CD4-positive, alpha-beta memory T cell (primary cell): Measurements from ENCODE around the gene PPP1R14C. TPM values are rescaled to one million over a fixed set of nuclear protein-coding genes. Genes with fewer than 3 reads are reported as not detected.
"Not testable (repeated sequence)": the region's sequence is repeated elsewhere in the genome, so short reads cannot be mapped to it uniquely, and the experiment has no call there.

Source experiments
- CTCF ChIA-PET: fragments of 350-600 bp; sonication (Branson Sonifier 250); formaldehyde crosslinking; loops from one replicate; lab custom pipeline; 2021; ENCODE audit warnings: inconsistent platforms; ENCODE audit not compliant: partially characterized antibody; lab: Charles Lee
- POLR2A ChIA-PET: fragments of 350-600 bp; sonication (Branson Sonifier 250); formaldehyde crosslinking; loops from one replicate; lab custom pipeline; 2021; ENCODE audit not compliant: partially characterized antibody; lab: Charles Lee
- DNase-seq, 5 donors: peaks; one replicate each; pipeline versions ENCODE4 v3.0.0 to v3.0.0-alpha.2; 2020 to 2022; ENCODE audit warnings: mixed read lengths in 1 of 5
- H3K27ac ChIP-seq: one replicate; pipeline ENCODE4 v1.7.0; 2013; ENCODE audit warnings: low read depth, low read length
- H3K27me3 ChIP-seq: 2 replicates; pipeline ENCODE4 v1.7.0; 2013; ENCODE audit warnings: mild to moderate bottlenecking, low read length, moderate library complexity; ENCODE audit not compliant: insufficient read depth
- H3K36me3 ChIP-seq: 2 replicates; pipeline ENCODE4 v1.7.0; 2013; ENCODE audit warnings: mild to moderate bottlenecking, low read length, moderate library complexity; ENCODE audit not compliant: insufficient read depth
- H3K4me1 ChIP-seq: 2 replicates; pipeline ENCODE4 v1.7.0; 2013; ENCODE audit warnings: mild to moderate bottlenecking, low read length, moderate library complexity; ENCODE audit not compliant: insufficient read depth
- H3K4me3 ChIP-seq, 2 donors: one replicate each; pipeline ENCODE4 v1.7.0; 2013; ENCODE audit warnings: low read length in 2 of 2, mild to moderate bottlenecking in 1 of 2
- H3K9me3 ChIP-seq, 2 donors: one replicate each; pipeline ENCODE4 v1.7.0; 2013; ENCODE audit warnings: low read length in 2 of 2, control low read depth in 1 of 2; ENCODE audit not compliant: control insufficient read depth in 1 of 2
- H3K27ac Mint-ChIP-seq, 7 donors: one replicate each; pipeline ENCODE4 v1.8.0; 2020 to 2021; ENCODE audit warnings: mixed read lengths in 7 of 7, mild to moderate bottlenecking in 6 of 7, inconsistent platforms in 3 of 7, moderate library complexity in 3 of 7
- H3K27me3 Mint-ChIP-seq, 2 donors: one replicate each; pipeline ENCODE4 v1.8.0; 2020 to 2021; ENCODE audit warnings: mixed read lengths in 2 of 2
- H3K36me3 Mint-ChIP-seq, 2 donors: one replicate each; pipeline ENCODE4 v1.8.0; 2020 to 2021; ENCODE audit warnings: mixed read lengths in 2 of 2, inconsistent platforms in 1 of 2, mild to moderate bottlenecking in 1 of 2
- H3K4me1 Mint-ChIP-seq, 4 donors: one replicate each; pipeline ENCODE4 v1.8.0; 2020 to 2021; ENCODE audit warnings: mixed read lengths in 4 of 4, mild to moderate bottlenecking in 1 of 4
- H3K4me3 Mint-ChIP-seq, 8 donors: one replicate each; pipeline ENCODE4 v1.8.0; 2020 to 2021; ENCODE audit warnings: mixed read lengths in 8 of 8, mild to moderate bottlenecking in 7 of 8, moderate library complexity in 6 of 8, inconsistent platforms in 3 of 8
- H3K9me3 Mint-ChIP-seq, 8 donors: one replicate each; pipeline ENCODE4 v1.8.0; 2020 to 2021; ENCODE audit warnings: mixed read lengths in 8 of 8, mild to moderate bottlenecking in 5 of 8, inconsistent platforms in 3 of 8, moderate library complexity in 1 of 8
- intact Hi-C: fragments of 100-400 bp; cut with micrococcal nuclease; formaldehyde crosslinking; loops from one replicate; pipeline ENCODE4 v1.15.1; 2023
- polyA plus RNA-seq, 2 donors: library from polyadenylated mRNA; unstranded; fragments of 300-500 nt; fragmentation: Illumina TruSeq; gene quantifications; one replicate each; pipeline ENCODE4 v1.2.3, GENCODE V29; 2021
- total RNA-seq, 2 experiments: library from RNA; stranded (reverse); gene quantifications; one replicate each; pipeline ENCODE4 v1.2.3, GENCODE V29; 2021

The PPP1R14C gene
- total and polyA plus RNA-seq, 4 experiments from 2014 or later, result not detected

DNA sequence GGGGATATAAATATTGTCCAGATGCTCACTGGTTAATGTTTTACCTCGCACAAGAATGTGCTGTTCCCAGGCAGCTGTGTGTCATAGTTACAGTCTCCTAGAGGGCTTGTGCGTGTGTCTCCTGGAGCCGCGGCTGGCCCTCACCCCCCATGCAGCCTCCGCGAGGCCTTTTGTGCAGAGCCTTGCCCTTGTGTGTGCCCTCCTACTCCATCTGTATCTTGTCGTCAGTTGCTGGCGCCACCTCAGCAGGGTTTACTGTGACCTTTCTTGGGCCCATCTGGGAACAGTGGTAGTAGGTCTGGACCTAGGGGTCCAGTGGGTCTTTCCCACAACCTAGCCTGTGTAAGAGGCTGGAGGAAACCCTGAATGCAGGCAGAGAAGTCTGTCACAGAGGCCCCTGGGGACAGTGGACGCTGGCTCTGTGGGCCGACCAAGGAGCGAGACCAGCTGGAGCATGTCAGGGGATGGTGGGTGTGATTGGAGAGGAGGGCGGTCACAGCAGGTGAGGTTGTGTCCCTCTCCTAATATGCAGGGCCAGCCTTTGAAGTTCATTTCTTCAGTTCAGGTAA, 35.2 kb downstream of the PPP1R14C start:
- DNase-seq, result no peak
- no peaks in the 10 kb centered on the region for H3K36me3 ChIP-seq
- no peak overlapping the region for H3K4me3 Mint-ChIP-seq

DNA sequence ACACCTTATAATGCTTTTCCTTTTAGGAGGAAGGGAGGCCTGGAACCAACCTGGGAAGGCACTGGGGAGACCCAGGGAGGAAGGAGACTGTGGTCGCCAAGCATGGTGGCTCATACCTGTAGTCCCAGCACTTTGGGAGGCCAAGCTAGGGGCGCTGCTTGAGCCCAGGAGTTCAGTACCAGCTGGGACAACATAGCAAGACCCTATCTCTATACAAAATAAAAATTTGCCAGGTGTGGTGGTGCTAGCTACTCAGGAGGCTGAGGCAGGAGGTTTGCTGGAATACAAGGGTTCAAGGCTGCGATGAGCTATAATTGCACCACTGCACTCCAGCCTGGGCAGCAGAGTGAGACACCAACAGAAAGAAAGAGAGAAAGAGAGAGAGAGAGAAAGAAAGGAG, 36.2 kb downstream of the PPP1R14C start:
- Mint-ChIP-seq H3K27ac (no peak overlapping the region), H3K9me3 (no peaks in the 10 kb centered on the region), H3K4me3 (no peak overlapping the region), H3K4me1 (no peaks in the 10 kb centered on the region), H3K36me3 (no peaks in the 10 kb centered on the region), H3K27me3 (peaks cover 1 to 3% of the 10 kb centered on the region in 2 donors)
- Histone ChIP-seq H3K36me3 (no peaks in the 10 kb centered on the region), H3K9me3 (no peaks in the 10 kb centered on the region), H3K4me3 (no peak overlapping the region), H3K4me1 (no peaks in the 10 kb centered on the region), H3K27ac (no peak overlapping the region), H3K27me3 (no peaks in the 10 kb centered on the region)
- ChIA-PET CTCF (interaction anchor here (1.6 kb wide), 1 partner anchor 18 kb away, joined by 3 read pairs; no protein-coding TSS in a partner anchor), POLR2A (no interaction called here)
- intact Hi-C loops, result no loop called here
- no peak for DNase-seq

More for the DNA sequence above, 35.2 kb downstream of the PPP1R14C start:
- Histone ChIP-seq H3K27me3 (no peaks in the 10 kb centered on the region), H3K4me3 (no peak overlapping the region), H3K27ac (no peak overlapping the region), H3K9me3 (no peaks in the 10 kb centered on the region), H3K4me1 (no peaks in the 10 kb centered on the region)
- CTCF ChIA-PET, result no interaction called here
- Mint-ChIP-seq H3K36me3 (no peaks in the 10 kb centered on the region), H3K27me3 (peaks cover 1 to 3% of the 10 kb centered on the region in 2 donors), H3K27ac (no peak overlapping the region), H3K4me1 (no peaks in the 10 kb centered on the region), H3K9me3 (no peaks in the 10 kb centered on the region)
- intact Hi-C loops, result no loop called here
- POLR2A ChIA-PET, result no interaction called here

DNA sequence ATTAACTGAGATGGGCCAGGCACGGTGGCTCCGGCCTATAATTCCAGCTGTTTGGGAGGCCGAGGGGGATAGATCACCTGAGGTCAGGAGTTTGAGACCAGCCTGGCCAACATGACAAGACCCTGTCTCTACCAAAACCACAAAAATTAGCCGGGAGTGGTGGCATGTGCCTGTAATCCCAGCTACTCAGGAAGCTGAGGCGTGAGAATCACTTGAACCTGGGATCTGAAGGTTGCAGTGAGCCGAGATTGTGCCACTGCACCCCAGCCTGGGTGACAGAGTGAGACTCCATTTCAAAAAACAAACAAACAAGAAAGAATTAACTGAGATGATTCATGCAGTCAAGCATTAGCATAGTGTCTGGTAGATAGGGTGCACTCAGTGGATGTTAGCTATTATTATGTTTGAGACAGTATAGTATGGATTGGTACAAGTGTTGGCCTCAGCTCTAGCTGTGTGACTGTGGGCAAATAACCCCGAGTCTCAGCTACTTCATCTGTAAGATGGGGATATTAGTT, 37.1 kb downstream of the PPP1R14C start:
- H3K4me1 ChIP-seq, H3K36me3 ChIP-seq, POLR2A ChIA-PET, H3K27me3 Mint-ChIP-seq, DNase-seq, intact Hi-C loops, H3K27ac Mint-ChIP-seq, H3K4me1 Mint-ChIP-seq, H3K4me3 ChIP-seq, H3K27ac ChIP-seq, H3K9me3 Mint-ChIP-seq, H3K36me3 Mint-ChIP-seq, H3K4me3 Mint-ChIP-seq, H3K9me3 ChIP-seq, H3K27me3 ChIP-seq: not testable (repeated sequence)
- CTCF ChIA-PET, result interaction anchor here (0.6 to 1.7 kb wide), 3 partner anchors 8 to 109 kb away, joined by 3 to 4 read pairs (median 3); no protein-coding TSS in a partner anchor

DNA sequence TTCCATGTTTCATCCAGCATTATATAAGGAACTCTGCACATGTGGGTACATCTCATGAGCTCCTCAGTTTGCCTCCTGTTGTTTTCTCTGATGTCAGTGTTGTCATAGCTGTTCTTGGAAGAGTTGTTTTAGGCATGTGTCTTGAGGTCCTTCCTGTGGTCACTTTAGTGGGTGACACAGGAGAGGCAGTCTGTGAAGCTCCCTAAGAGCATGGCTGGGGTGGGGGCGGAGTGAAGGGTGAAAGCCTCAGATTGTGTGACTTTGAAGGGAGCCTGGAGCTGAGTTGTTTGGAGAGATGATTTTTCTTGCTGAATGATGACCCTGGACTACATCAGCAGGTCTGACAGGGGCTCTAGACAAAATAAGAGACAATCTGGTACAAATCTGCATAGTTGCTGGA, 37.7 kb downstream of the PPP1R14C start:
- Histone ChIP-seq H3K4me1 (no peaks in the 10 kb centered on the region), H3K36me3 (no peaks in the 10 kb centered on the region), H3K9me3 (no peaks in the 10 kb centered on the region), H3K27me3 (no peaks in the 10 kb centered on the region), H3K4me3 (no peak overlapping the region), H3K27ac (no peak overlapping the region)
- Mint-ChIP-seq H3K27me3 (peaks cover 3 to 4% of the 10 kb centered on the region in 2 donors), H3K36me3 (no peaks in the 10 kb centered on the region), H3K27ac (no peak overlapping the region), H3K4me3 (no peak overlapping the region), H3K4me1 (peaks cover 0 to 2% (median 0%) of the 10 kb centered on the region in 4 donors), H3K9me3 (no peaks in the 10 kb centered on the region)
- ChIA-PET CTCF (interaction anchor here (1.6 to 1.7 kb wide), 2 partner anchors 16 to 109 kb away, joined by 3 to 4 read pairs; no protein-coding TSS in a partner anchor), POLR2A (no interaction called here)
- intact Hi-C loops, result no loop called here
- DNase-seq, result no peak

DNA sequence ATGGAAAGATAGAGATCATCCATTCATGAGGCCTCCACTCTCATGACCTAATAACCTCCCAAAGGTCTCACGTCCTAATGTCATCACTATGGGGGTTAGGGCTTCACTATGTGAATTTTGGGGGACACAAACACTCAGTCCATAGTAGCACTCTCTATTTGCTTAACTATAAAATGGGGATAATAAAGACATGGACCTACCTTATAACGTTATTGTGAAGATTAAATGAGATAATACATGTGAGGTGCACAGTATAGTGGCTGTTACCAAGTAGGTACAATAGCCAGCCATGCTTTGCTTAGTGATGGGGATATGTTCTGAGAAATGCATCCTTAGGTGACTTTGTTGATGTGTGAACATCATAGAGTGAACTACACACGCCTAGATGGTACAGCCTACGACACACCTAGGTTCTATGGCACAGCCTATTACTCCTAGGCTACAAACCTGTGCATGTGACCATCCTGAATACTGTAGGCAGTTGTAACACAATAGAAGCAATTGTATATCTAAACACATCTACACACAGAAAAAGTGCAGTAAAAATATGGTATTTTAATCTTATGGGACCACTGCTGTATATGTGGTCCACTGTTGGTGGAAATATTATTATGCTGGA, 39.7 kb downstream of the PPP1R14C start:
- CTCF ChIA-PET, result no interaction called here
- Mint-ChIP-seq H3K27me3 (peaks cover 4 to 7% of the 10 kb centered on the region in 2 donors), H3K4me3 (no peak overlapping the region), H3K27ac (no peak overlapping the region), H3K36me3 (no peaks in the 10 kb centered on the region), H3K4me1 (peaks cover 0 to 2% (median 0%) of the 10 kb centered on the region in 4 donors), H3K9me3 (peaks cover 0 to 5% (median 0%) of the 10 kb centered on the region in 8 donors)
- POLR2A ChIA-PET, result no interaction called here
- no peaks in the 10 kb centered on the region for H3K4me1 ChIP-seq
- no peaks in the 10 kb centered on the region for H3K27me3 ChIP-seq
- H3K9me3 ChIP-seq, result no peaks in the 10 kb centered on the region
- DNase-seq, result no peak
- no peak overlapping the region for H3K27ac ChIP-seq
- H3K36me3 ChIP-seq, result no peaks in the 10 kb centered on the region
- intact Hi-C loops, result no loop called here
- no peak overlapping the region for H3K4me3 ChIP-seq

DNA sequence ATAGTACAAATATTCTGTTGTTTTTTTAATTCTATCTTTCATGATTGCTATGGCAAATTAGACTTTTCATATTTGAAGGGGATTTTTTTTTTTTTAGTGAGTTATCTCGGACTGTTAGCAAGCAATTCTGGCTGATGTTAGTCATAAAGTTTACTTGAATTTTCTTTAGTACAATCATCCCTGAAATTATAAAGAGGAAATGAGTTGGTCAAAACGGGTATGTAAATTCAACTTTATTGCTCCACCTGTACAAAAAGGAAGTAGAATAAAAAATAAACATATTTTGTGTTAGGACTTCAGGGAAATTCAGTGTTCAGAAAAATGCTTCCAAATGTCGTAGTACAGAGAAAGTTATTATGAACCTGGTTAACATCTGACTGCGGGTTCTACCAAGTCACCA, 40.3 kb downstream of the PPP1R14C start:
- no peak overlapping the region for H3K27ac Mint-ChIP-seq
- H3K4me3 Mint-ChIP-seq, result no peak overlapping the region
- H3K27me3 Mint-ChIP-seq, result peaks cover 4 to 8% of the 10 kb centered on the region in 2 donors
- Histone ChIP-seq H3K4me3 (no peak overlapping the region), H3K9me3 (no peaks in the 10 kb centered on the region), H3K4me1 (no peaks in the 10 kb centered on the region), H3K36me3 (no peaks in the 10 kb centered on the region), H3K27me3 (no peaks in the 10 kb centered on the region), H3K27ac (no peak overlapping the region)
- POLR2A ChIA-PET, result no interaction called here
- H3K4me1 Mint-ChIP-seq, result peaks cover 0 to 2% (median 0%) of the 10 kb centered on the region in 4 donors
- peaks cover 0 to 6% (median 0%) of the 10 kb centered on the region in 8 donors for H3K9me3 Mint-ChIP-seq
- DNase-seq, result no peak
- intact Hi-C loops, result no loop called here
- CTCF ChIA-PET, result no interaction called here
- no peaks in the 10 kb centered on the region for H3K36me3 Mint-ChIP-seq

DNA sequence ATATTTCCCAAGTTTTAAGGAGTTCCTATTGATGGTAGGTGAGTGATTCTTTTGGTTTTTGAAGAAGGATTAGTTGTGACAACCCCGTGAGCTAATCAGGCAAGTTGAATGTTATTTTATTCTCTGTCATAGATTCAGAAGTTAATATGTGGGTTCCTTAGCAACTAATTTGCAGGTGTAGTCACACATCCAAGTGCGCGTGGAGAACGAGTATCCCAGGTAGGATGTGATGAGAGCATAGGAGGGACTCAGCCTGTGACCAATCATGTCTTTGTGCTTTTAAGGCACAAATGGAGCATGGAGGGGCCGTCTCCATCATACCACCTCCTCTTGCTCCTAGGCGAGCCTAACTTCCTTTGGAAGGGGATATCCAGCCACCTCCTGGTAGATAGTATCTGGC, 41.1 kb downstream of the PPP1R14C start:
- POLR2A ChIA-PET, result no interaction called here
- Histone ChIP-seq H3K27me3 (no peaks in the 10 kb centered on the region), H3K27ac (no peak overlapping the region), H3K9me3 (no peaks in the 10 kb centered on the region), H3K4me1 (no peaks in the 10 kb centered on the region), H3K4me3 (no peak overlapping the region), H3K36me3 (no peaks in the 10 kb centered on the region)
- H3K9me3 Mint-ChIP-seq, result peaks cover 0 to 6% (median 0%) of the 10 kb centered on the region in 8 donors
- no peak for DNase-seq
- no peaks in the 10 kb centered on the region for H3K36me3 Mint-ChIP-seq
- intact Hi-C loops, result no loop called here
- peaks cover 0 to 2% (median 0%) of the 10 kb centered on the region in 4 donors for H3K4me1 Mint-ChIP-seq
- peaks cover 5 to 9% of the 10 kb centered on the region in 2 donors for H3K27me3 Mint-ChIP-seq
- no peak overlapping the region for H3K27ac Mint-ChIP-seq
- CTCF ChIA-PET, result no interaction called here
- H3K4me3 Mint-ChIP-seq, result no peak overlapping the region
